GM12891 (cell line): ENCODE measurements around the gene AK1.
"Not testable (repeated sequence)": the region's sequence is repeated elsewhere in the genome, so short reads cannot be mapped to it uniquely, and the experiment has no call there.

Experiments used
- DNase-seq: peaks from one replicate; pipeline ENCODE4 v3.0.0; 2011; ENCODE audit warnings: low spot score; ENCODE audit not compliant: insufficient read length
- FAIRE-seq: peaks from 2 replicates; lab custom pipeline; 2011; peaks lifted over from hg19 to GRCh38; lab: Jason Lieb, UNC
- PAX5 ChIP-seq: IDR thresholded peaks from 2 replicates; pipeline ENCODE4 v1.6.1; 2011; ENCODE audit warnings: low read length, moderate library complexity, mild to moderate bottlenecking; ENCODE audit not compliant: insufficient read depth, severe bottlenecking
- POLR2A ChIP-seq: IDR thresholded peaks from 2 replicates; pipeline ENCODE4 v1.6.1; 2011; ENCODE audit warnings: low read depth, low read length, control low read depth
- POLR2AphosphoS5 ChIP-seq: IDR thresholded peaks from 2 replicates; pipeline ENCODE4 v1.6.1; 2011; ENCODE audit warnings: low read depth, low read length, control low read depth
- POU2F2 ChIP-seq: IDR thresholded peaks from 2 replicates; pipeline ENCODE4 v1.6.1; 2011; ENCODE audit warnings: low read depth, mild to moderate bottlenecking, control low read depth, low read length, moderate library complexity
- SPI1 ChIP-seq: IDR thresholded peaks from 2 replicates; pipeline ENCODE4 v1.6.1; 2011; ENCODE audit warnings: low read depth, low read length, control low read depth
- TAF1 ChIP-seq: IDR thresholded peaks from 2 replicates; pipeline ENCODE4 v1.6.1; 2011; ENCODE audit warnings: low read depth, low read length, control low read depth

Gene AK1

GRCh38 chr9:127844821-127845359 is 32.6 kb downstream of the AK1 start:
- no peak for TF ChIP-seq POLR2AphosphoS5
- no peak for TF ChIP-seq PAX5
- FAIRE-seq (no peak), DNase-seq (no peak)

- DNase-seq = no peak
- no peak for FAIRE-seq
- no peak for TF ChIP-seq SPI1
- TF ChIP-seq POLR2A = no peak
- TF ChIP-seq POU2F2 = no peak
- no peak for TF ChIP-seq POLR2AphosphoS5
- no peak for TF ChIP-seq PAX5
- TF ChIP-seq TAF1 = no peak
These were observed 36.2 kb downstream of the AK1 start for GRCh38 chr9:127841087-127841835.

GRCh38 chr9:127838375-127839078 is 38.9 kb downstream of the AK1 start:
- TF ChIP-seq POU2F2 (no peak), SPI1 (no peak), TAF1 (no peak)
- DNase-seq (no peak), FAIRE-seq (no peak)

- DNase-seq (no peak), FAIRE-seq (no peak)
- TF ChIP-seq POLR2A = no peak
- no peak for TF ChIP-seq POU2F2
- TF ChIP-seq POLR2AphosphoS5 = no peak
- no peak for TF ChIP-seq TAF1
- no peak for TF ChIP-seq PAX5
- no peak for TF ChIP-seq SPI1
These were observed 40.1 kb downstream of the AK1 start for GRCh38 chr9:127837346-127837745.

GRCh38 chr9:127836561-127836960 is 40.9 kb downstream of the AK1 start:
- not testable (repeated sequence) for DNase-seq, FAIRE-seq

- FAIRE-seq (no peak), DNase-seq (no peak)
These were observed 41.4 kb downstream of the AK1 start for GRCh38 chr9:127835991-127836516.

GRCh38 chr9:127833555-127833954 is 43.9 kb downstream of the AK1 start:
- no peak for DNase-seq
- no peak for FAIRE-seq
- no peak for TF ChIP-seq PAX5
- no peak for TF ChIP-seq POLR2AphosphoS5
- TF ChIP-seq SPI1 = no peak
- no peak for TF ChIP-seq POU2F2
- TF ChIP-seq TAF1 = no peak
- no peak for TF ChIP-seq POLR2A

More at GRCh38 chr9:127835991-127836516, 41.4 kb downstream of the AK1 start:
- TF ChIP-seq TAF1 = no peak
- TF ChIP-seq POLR2A = no peak
- no peak for TF ChIP-seq POU2F2
- no peak for TF ChIP-seq SPI1

GRCh38 chr9:127832248-127832647 is 45.2 kb downstream of the AK1 start:
- FAIRE-seq = no peak

GRCh38 chr9:127829205-127829906 is 48.1 kb downstream of the AK1 start:
- no peak for TF ChIP-seq POU2F2
- TF ChIP-seq PAX5 = no peak
- no peak for TF ChIP-seq TAF1
- no peak for TF ChIP-seq POLR2AphosphoS5
- TF ChIP-seq POLR2A = no peak
- TF ChIP-seq SPI1 = no peak
- no peak for DNase-seq
- no peak for FAIRE-seq

More at GRCh38 chr9:127832248-127832647, 45.2 kb downstream of the AK1 start:
- no peak for DNase-seq
- no peak for TF ChIP-seq PAX5
- no peak for TF ChIP-seq POLR2AphosphoS5
- no peak for TF ChIP-seq POU2F2
- no peak for TF ChIP-seq POLR2A
- TF ChIP-seq SPI1 = no peak
- no peak for TF ChIP-seq TAF1
